HepG2 (cell line): ENCODE results near the gene TRIM67.

ENCODE experiments used
- BRCA1 ChIP-seq: sonication (generic); formaldehyde crosslinking; IDR thresholded peaks from 2 replicates; pipeline ENCODE4 v1.4.0; 2020; ENCODE audit warnings: missing genetic modification reagents
- EHMT2 ChIP-seq: fragments of 200-600 bp; sonication (generic); IDR thresholded peaks from 2 replicates; pipeline ENCODE4 v1.7.0; 2017; ENCODE audit warnings: antibody characterized with exemption, low read depth, low read length, borderline replicate concordance
- LCORL ChIP-seq, 2 experiments: fragments of 450-650 bp in 1 of 2; sonication (generic) in 1 of 2; formaldehyde crosslinking in 1 of 2; IDR thresholded peaks; 2 replicates each; pipeline versions ENCODE4 v1.5.0 to v1.6.1; 2017 to 2020; ENCODE audit warnings: antibody characterized with exemption in 1 of 2, missing genetic modification reagents in 1 of 2
- POLR2A ChIP-seq, 2 experiments: IDR thresholded peaks; 2 replicates each; pipeline ENCODE4 v1.6.1; 2011; ENCODE audit warnings: low read depth in 2 of 2, low read length in 2 of 2, mild to moderate bottlenecking in 1 of 2, moderate library complexity in 1 of 2; ENCODE audit not compliant: insufficient read depth in 1 of 2
- SP1 ChIP-seq, 2 experiments: fragments of 450-650 bp in 1 of 2; sonication (generic) in 1 of 2; formaldehyde crosslinking in 1 of 2; IDR thresholded peaks; 2 replicates each; pipeline versions ENCODE4 v1.4.0 to v1.6.1; 2016 to 2020; ENCODE audit warnings: missing genetic modification reagents in 1 of 2
- ZBTB7A ChIP-seq: sonication (generic); formaldehyde crosslinking; IDR thresholded peaks from 2 replicates; pipeline ENCODE4 v1.8.0; 2022; ENCODE audit warnings: mild to moderate bottlenecking, missing genetic modification reagents
- ZNF12 ChIP-seq: sonication (generic); formaldehyde crosslinking; IDR thresholded peaks from 2 replicates; pipeline ENCODE4 v1.5.0; 2020; ENCODE audit warnings: missing genetic modification reagents
- TF ChIP-seq, protein P1 (sequence below): sonication (generic); formaldehyde crosslinking; IDR thresholded peaks from 2 replicates; pipeline ENCODE4 v1.5.0; 2020; ENCODE audit warnings: mild to moderate bottlenecking, missing genetic modification reagents, moderate library complexity
- TF ChIP-seq, protein P2 (sequence below): sonication (generic); formaldehyde crosslinking; IDR thresholded peaks from 2 replicates; pipeline ENCODE4 v1.5.0; 2020; ENCODE audit warnings: mild to moderate bottlenecking, missing genetic modification reagents
- TF ChIP-seq, protein P3 (sequence below), 2 experiments: sonication (generic) in 1 of 2; formaldehyde crosslinking in 1 of 2; IDR thresholded peaks; 2 replicates each; pipeline versions ENCODE4 v1.5.1 to v1.6.1; 2011 to 2020; ENCODE audit warnings: borderline replicate concordance in 1 of 2, low read depth in 1 of 2, low read length in 1 of 2, mild to moderate bottlenecking in 1 of 2, missing genetic modification reagents in 1 of 2, moderate library complexity in 1 of 2

DNA sequence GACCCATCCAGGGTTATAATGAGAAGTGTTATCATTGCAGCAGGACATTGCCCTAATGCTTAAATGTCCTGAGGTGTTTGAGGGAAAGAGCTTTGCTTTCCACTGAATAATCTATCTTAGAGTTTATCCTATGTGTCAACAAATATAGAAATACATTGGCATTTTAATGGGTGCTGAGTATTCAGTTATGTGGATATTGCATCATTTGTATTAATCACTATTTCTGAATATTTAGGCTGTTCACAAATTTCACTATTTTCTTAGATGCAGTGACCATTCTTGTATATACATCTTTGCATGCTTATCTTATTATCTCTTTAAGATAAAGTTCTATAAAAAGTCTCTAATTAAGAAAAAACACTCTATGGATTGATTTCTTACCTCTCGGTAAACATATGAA, 18.2 kb downstream of the TRIM67 start:
- no peak for TF ChIP-seq POLR2A (IDR thresholded peaks at IDR 0.05; ENCODE audit: insufficient read depth in 1 of 2, low read depth in 2 of 2, low read length in 2 of 2)
- no peak for TF ChIP-seq BRCA1 (CRISPR knock-in tag)
- TF ChIP-seq ZBTB7A (CRISPR knock-in tag): no peak
- TF ChIP-seq, protein P1, sequence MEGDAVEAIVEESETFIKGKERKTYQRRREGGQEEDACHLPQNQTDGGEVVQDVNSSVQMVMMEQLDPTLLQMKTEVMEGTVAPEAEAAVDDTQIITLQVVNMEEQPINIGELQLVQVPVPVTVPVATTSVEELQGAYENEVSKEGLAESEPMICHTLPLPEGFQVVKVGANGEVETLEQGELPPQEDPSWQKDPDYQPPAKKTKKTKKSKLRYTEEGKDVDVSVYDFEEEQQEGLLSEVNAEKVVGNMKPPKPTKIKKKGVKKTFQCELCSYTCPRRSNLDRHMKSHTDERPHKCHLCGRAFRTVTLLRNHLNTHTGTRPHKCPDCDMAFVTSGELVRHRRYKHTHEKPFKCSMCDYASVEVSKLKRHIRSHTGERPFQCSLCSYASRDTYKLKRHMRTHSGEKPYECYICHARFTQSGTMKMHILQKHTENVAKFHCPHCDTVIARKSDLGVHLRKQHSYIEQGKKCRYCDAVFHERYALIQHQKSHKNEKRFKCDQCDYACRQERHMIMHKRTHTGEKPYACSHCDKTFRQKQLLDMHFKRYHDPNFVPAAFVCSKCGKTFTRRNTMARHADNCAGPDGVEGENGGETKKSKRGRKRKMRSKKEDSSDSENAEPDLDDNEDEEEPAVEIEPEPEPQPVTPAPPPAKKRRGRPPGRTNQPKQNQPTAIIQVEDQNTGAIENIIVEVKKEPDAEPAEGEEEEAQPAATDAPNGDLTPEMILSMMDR (CRISPR knock-in tag): no peak
- no peak for TF ChIP-seq ZNF12 (CRISPR knock-in tag)
- TF ChIP-seq, protein P2, sequence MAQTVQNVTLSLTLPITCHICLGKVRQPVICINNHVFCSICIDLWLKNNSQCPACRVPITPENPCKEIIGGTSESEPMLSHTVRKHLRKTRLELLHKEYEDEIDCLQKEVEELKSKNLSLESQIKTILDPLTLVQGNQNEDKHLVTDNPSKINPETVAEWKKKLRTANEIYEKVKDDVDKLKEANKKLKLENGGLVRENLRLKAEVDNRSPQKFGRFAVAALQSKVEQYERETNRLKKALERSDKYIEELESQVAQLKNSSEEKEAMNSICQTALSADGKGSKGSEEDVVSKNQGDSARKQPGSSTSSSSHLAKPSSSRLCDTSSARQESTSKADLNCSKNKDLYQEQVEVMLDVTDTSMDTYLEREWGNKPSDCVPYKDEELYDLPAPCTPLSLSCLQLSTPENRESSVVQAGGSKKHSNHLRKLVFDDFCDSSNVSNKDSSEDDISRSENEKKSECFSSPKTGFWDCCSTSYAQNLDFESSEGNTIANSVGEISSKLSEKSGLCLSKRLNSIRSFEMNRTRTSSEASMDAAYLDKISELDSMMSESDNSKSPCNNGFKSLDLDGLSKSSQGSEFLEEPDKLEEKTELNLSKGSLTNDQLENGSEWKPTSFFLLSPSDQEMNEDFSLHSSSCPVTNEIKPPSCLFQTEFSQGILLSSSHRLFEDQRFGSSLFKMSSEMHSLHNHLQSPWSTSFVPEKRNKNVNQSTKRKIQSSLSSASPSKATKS (CRISPR knock-in tag): no peak
- no peak for TF ChIP-seq LCORL (IDR thresholded peaks at IDR 0.05)
- no peak for TF ChIP-seq LCORL (CRISPR knock-in tag; IDR thresholded peaks at IDR 0.05)
- TF ChIP-seq SP1 (IDR thresholded peaks at IDR 0.05): no peak
- no peak for TF ChIP-seq SP1 (CRISPR knock-in tag; IDR thresholded peaks at IDR 0.05)
- TF ChIP-seq, protein P3, sequence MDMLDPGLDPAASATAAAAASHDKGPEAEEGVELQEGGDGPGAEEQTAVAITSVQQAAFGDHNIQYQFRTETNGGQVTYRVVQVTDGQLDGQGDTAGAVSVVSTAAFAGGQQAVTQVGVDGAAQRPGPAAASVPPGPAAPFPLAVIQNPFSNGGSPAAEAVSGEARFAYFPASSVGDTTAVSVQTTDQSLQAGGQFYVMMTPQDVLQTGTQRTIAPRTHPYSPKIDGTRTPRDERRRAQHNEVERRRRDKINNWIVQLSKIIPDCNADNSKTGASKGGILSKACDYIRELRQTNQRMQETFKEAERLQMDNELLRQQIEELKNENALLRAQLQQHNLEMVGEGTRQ (IDR thresholded peaks at IDR 0.05; ENCODE audit: low read depth, low read length): no peak
- TF ChIP-seq, protein P3 (CRISPR knock-in tag; IDR thresholded peaks at IDR 0.05; ENCODE audit: borderline replicate concordance): no peak
- TF ChIP-seq EHMT2: no peak
